GM12878 (cell line): ENCODE data around the gene DIP2C. TPM values are rescaled to one million over a fixed set of nuclear protein-coding genes. Genes with fewer than 3 reads are reported as not detected.

Experiments
- ATAC-seq: fragments of 200-7000 bp; cut with Tn5 transposase; 3 replicates; pipeline ENCODE4 v1.9.1; 2020; ENCODE audit warnings: mild to moderate bottlenecking, moderate library complexity
- BruUV-seq: library from RNA; stranded (reverse); fragments of 400-500 nt; replicated peaks from 2 replicates; lab custom pipeline; 2021; lab: Mats Ljungman, UMichigan
- CTCF ChIA-PET: fragments of 300-600 bp; sonication (Branson Sonifier 250); formaldehyde crosslinking; extraction: SDS; loops from one replicate; lab custom pipeline; 2021; ENCODE audit warnings: inconsistent platforms; lab: Yijun Ruan, JAX
- POLR2A ChIA-PET: fragments of 350-600 bp; formaldehyde crosslinking; extraction: SDS; loops from one replicate; lab custom pipeline; 2021; ENCODE audit warnings: inconsistent platforms; lab: Charles Lee
- RAD21 ChIA-PET: fragments of 300-600 bp; sonication (Branson Sonifier 250); formaldehyde crosslinking; loops from one replicate; lab custom pipeline; 2023; ENCODE audit warnings: antibody characterized with exemption; ENCODE audit not compliant: unreplicated experiment; lab: Charles Lee
- SMC1A ChIA-PET: fragments of 300-600 bp; sonication (Branson Sonifier 250); formaldehyde crosslinking; loops from one replicate; lab custom pipeline; 2023; ENCODE audit not compliant: unreplicated experiment, uncharacterized antibody; lab: Charles Lee
- DNase-seq: peaks from one replicate; pipeline ENCODE4 v3.0.0-alpha.2; 2011; ENCODE audit warnings: low read depth, low spot score
- FAIRE-seq: peaks from 3 replicates; lab custom pipeline; 2011; peaks lifted over from hg19 to GRCh38; lab: Jason Lieb, UNC
- H2AFZ ChIP-seq: 2 replicates; pipeline ENCODE4 v1.6.0; 2011; ENCODE audit warnings: low read depth, low read length, control low read depth; ENCODE audit not compliant: control insufficient read depth
- H3K27ac ChIP-seq: 2 replicates; pipeline ENCODE4 v1.5.1; 2011; ENCODE audit warnings: control low read depth; ENCODE audit not compliant: control insufficient read depth, insufficient read depth
- H3K27me3 ChIP-seq, 2 experiments: replicated peaks in 1 of 2; 2 replicates each; pipeline versions ENCODE4 v1.6.0 to v1.6.1; 2011; ENCODE audit warnings: low read length in 1 of 2; ENCODE audit not compliant: control insufficient read depth in 2 of 2, insufficient read depth in 2 of 2
- H3K36me3 ChIP-seq, 2 experiments: 2 replicates each; pipeline ENCODE4 v1.5.1; 2011; ENCODE audit warnings: low read length in 1 of 2; ENCODE audit not compliant: control insufficient read depth in 2 of 2, insufficient read depth in 2 of 2
- H3K4me1 ChIP-seq: 2 replicates; pipeline ENCODE4 v1.6.1; 2011; ENCODE audit warnings: mild to moderate bottlenecking, low read length, moderate library complexity, mixed read lengths; ENCODE audit not compliant: control insufficient read depth, insufficient read depth
- H3K4me2 ChIP-seq: 2 replicates; pipeline ENCODE4 v1.6.0; 2011; ENCODE audit warnings: control low read depth; ENCODE audit not compliant: control insufficient read depth, insufficient read depth
- H3K4me3 ChIP-seq: fragments of 200-600 bp; sonication (generic); 2 replicates; pipeline ENCODE4 v1.5.1; 2016
- H3K79me2 ChIP-seq: 2 replicates; pipeline ENCODE4 v1.6.0; 2011; ENCODE audit warnings: low read length; ENCODE audit not compliant: control insufficient read depth, insufficient read depth
- H3K9ac ChIP-seq: 2 replicates; pipeline ENCODE4 v1.8.0; 2011; ENCODE audit warnings: low read length, control low read depth, mixed read lengths; ENCODE audit not compliant: control insufficient read depth, insufficient read depth
- H3K9me3 ChIP-seq: replicated peaks from 3 replicates; pipeline ENCODE4 v1.5.1; 2011; ENCODE audit warnings: mild to moderate bottlenecking, low read length; ENCODE audit not compliant: control insufficient read depth, insufficient read depth
- H4K20me1 ChIP-seq: 2 replicates; pipeline ENCODE4 v1.6.0; 2011; ENCODE audit not compliant: control insufficient read depth, insufficient read depth
- CEBPZ ChIP-seq: fragments of 150-350 bp; IDR thresholded peaks from 2 replicates; pipeline ENCODE4 v1.6.1; 2016; ENCODE audit warnings: low read depth, low read length
- EED ChIP-seq: sonication (generic); IDR thresholded peaks from 2 replicates; pipeline ENCODE4 v1.6.1; 2016; ENCODE audit warnings: antibody characterized with exemption, low read depth
- TCF12 ChIP-seq: IDR thresholded peaks from 2 replicates; pipeline ENCODE4 v1.6.1; 2011; ENCODE audit warnings: low read depth, mild to moderate bottlenecking, low read length
- WGBS: methylation state at CpG from one replicate; pipeline ENCODE4 v1.1.6; 2016; ENCODE audit warnings: low lambda C conversion rate; ENCODE audit not compliant: insufficient replicate concordance, insufficient coverage; ENCODE audit errors: missing lambda C conversion rate; 5-methylcytosine and 5-hydroxymethylcytosine counted together
- in situ Hi-C: fragments of 300-500 bp; cut with MboI; formaldehyde crosslinking; loops from 9 replicates; pipeline ENCODE4 v1.14.3; 2018; ENCODE audit warnings: mixed read lengths
- intact Hi-C: fragments of 100-400 bp; cut with micrococcal nuclease; formaldehyde crosslinking; loops from one replicate; pipeline ENCODE4 v1.14.2; 2022; ENCODE audit not compliant: unreplicated experiment
- polyA plus RNA-seq, 11 experiments: library from polyadenylated mRNA; depleted of rRNA in 4 of 11; unstranded in 6 of 11; stranded (reverse) in 5 of 11; fragments of >200 nt; fragmentation: Nextera tagmentation in 4 of 11; fragmentation: Illumina TruSeq in 1 of 11; extraction: Ambion mirVana in 4 of 11; extraction: Trizol in 1 of 11; gene quantifications; 1 replicate in 1 of 11; 2 replicates in 10 of 11; pipeline versions ENCODE4 v1.2.1 to v1.2.3, GENCODE V29; 2011 to 2016; ENCODE audit warnings: inconsistent platforms in 2 of 11, missing spikeins in 2 of 11, low read depth in 1 of 11
- total RNA-seq, 4 experiments: library from RNA; depleted of rRNA in 3 of 4; stranded (reverse); fragments of >200 nt in 3 of 4; fragmentation: Illumina TruSeq in 1 of 4; extraction: Trizol in 1 of 4; gene quantifications; 2 replicates each; pipeline versions ENCODE4 v1.2.1 to v1.2.3, GENCODE V29; 2013 to 2021

DIP2C gene
- total and polyA plus RNA-seq, 10 of the 15 experiments (the other 5 are each of a cell fraction or from before 2014, with no cell fraction given) = 0.01 to 0.10 (median 0.06) TPM

DNA sequence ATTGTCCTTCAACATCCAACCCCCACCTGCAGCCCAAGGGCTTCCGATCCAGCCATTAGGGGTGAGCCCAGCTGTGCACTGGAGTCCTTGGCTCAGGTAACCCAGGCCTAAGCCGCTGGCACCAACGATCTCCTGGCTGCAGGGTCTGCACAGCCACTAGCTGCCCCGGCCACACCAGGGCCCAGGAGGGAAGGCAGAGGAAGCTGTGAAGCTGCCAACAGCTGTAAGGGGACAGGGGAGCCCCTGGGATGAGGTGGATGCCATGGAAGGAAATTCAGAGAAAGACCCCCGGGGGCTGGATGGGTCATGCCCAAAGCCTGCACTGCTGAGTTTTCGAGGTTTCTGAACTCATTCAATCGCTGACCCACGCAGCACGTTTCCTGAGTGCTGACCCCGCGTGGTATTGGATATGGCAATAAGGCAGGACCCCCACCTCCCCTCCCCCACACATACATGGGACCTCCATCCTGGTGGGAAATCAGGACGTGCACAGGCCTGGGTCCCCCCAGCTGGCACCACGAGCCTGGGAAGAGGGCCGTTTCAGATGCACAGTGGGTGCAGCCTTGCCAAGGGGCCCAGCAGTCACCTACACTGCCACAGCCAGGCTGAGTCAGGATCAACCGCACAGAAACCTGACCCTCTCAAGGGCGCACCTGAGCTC, 170.3 kb downstream of the DIP2C start:
- BruUV-seq = no TSS peak
- TF ChIP-seq EED (no peak), TCF12 (no peak), CEBPZ (no peak)
- Histone ChIP-seq H3K4me3 (no peak overlapping the region), H2AFZ (no peak overlapping the region), H3K27me3 (no peaks in the 10 kb centered on the region; a peak in 1 of 4 replicates), H3K9ac (no peak overlapping the region), H4K20me1 (no peaks in the 10 kb centered on the region), H3K4me1 (no peaks in the 10 kb centered on the region; the same call in none of the 2 replicates), H3K79me2 (no peaks in the 10 kb centered on the region), H3K9me3 (no peaks in the 10 kb centered on the region; the same call in 2 of the 3 replicates), H3K36me3 (no peaks in the 10 kb centered on the region), H3K27ac (no peak overlapping the region), H3K4me2 (no peak overlapping the region)
- intact Hi-C loops = loop anchor here (10.0 kb wide), 1 partner anchor 556 kb away; no protein-coding TSS in a partner anchor
- in situ Hi-C loops = no loop called here
- CTCF ChIA-PET = interaction anchor here (0.8 kb wide), 1 partner anchor 8 kb away, joined by 3 read pairs; no protein-coding TSS in a partner anchor
- POLR2A ChIA-PET = no interaction called here
- WGBS = 76% methylated on average over 16 of the region's 16 CpGs
- RAD21 ChIA-PET = no interaction called here
- no peak for DNase-seq
- no peak for FAIRE-seq
- SMC1A ChIA-PET = no interaction called here
- ATAC-seq = no peak
